Brain microvascular endothelial cell (primary cell): ENCODE data around the gene C1orf226.

Experiments
- DNase-seq: peaks from one replicate; pipeline ENCODE4 v3.0.0-alpha.2; 2020
- H3K27ac ChIP-seq: fragments of 250-450 bp; sonication (Bioruptor Pico); 2 replicates; pipeline ENCODE4 v1.5.1; 2020; ENCODE audit warnings: mild to moderate bottlenecking, moderate library complexity
- H3K27me3 ChIP-seq: fragments of 250-450 bp; sonication (Bioruptor Pico); replicated peaks from 2 replicates; pipeline ENCODE4 v1.5.1; 2020; ENCODE audit warnings: mild to moderate bottlenecking
- H3K36me3 ChIP-seq: fragments of 250-450 bp; sonication (Bioruptor Pico); replicated peaks from 2 replicates; pipeline ENCODE4 v1.5.1; 2020; ENCODE audit warnings: mild to moderate bottlenecking
- H3K4me3 ChIP-seq: 2 replicates; pipeline ENCODE4 v1.5.1; 2011; ENCODE audit warnings: low read depth, mild to moderate bottlenecking, control low read depth, low read length, moderate library complexity
- in situ Hi-C: cut with HindIII; loops from 2 replicates; pipeline ENCODE4 v1.10.0; 2017; ENCODE audit warnings: low sequenced_read_pairs, low pct_ligation_motif_present
- TF ChIP-seq, protein P1 (sequence below): IDR thresholded peaks from 2 replicates; pipeline ENCODE4 v1.5.1; 2011; ENCODE audit warnings: low read depth, mild to moderate bottlenecking, moderate library complexity, low read length, control low read depth, inconsistent platforms; ENCODE audit errors: missing control alignments

Gene C1orf226

GRCh38 chr1:162383516-162383915 lies 2.0 kb downstream of the C1orf226 start:
- no peaks in the 10 kb centered on the region for H3K36me3 ChIP-seq
- DNase-seq: no peak
- H3K27ac ChIP-seq: no peak overlapping the region
- H3K27me3 ChIP-seq: no peaks in the 10 kb centered on the region
- TF ChIP-seq, protein P1, sequence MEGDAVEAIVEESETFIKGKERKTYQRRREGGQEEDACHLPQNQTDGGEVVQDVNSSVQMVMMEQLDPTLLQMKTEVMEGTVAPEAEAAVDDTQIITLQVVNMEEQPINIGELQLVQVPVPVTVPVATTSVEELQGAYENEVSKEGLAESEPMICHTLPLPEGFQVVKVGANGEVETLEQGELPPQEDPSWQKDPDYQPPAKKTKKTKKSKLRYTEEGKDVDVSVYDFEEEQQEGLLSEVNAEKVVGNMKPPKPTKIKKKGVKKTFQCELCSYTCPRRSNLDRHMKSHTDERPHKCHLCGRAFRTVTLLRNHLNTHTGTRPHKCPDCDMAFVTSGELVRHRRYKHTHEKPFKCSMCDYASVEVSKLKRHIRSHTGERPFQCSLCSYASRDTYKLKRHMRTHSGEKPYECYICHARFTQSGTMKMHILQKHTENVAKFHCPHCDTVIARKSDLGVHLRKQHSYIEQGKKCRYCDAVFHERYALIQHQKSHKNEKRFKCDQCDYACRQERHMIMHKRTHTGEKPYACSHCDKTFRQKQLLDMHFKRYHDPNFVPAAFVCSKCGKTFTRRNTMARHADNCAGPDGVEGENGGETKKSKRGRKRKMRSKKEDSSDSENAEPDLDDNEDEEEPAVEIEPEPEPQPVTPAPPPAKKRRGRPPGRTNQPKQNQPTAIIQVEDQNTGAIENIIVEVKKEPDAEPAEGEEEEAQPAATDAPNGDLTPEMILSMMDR: no peak
- in situ Hi-C loops: no loop called here
- H3K4me3 ChIP-seq: no peak overlapping the region

DNA sequence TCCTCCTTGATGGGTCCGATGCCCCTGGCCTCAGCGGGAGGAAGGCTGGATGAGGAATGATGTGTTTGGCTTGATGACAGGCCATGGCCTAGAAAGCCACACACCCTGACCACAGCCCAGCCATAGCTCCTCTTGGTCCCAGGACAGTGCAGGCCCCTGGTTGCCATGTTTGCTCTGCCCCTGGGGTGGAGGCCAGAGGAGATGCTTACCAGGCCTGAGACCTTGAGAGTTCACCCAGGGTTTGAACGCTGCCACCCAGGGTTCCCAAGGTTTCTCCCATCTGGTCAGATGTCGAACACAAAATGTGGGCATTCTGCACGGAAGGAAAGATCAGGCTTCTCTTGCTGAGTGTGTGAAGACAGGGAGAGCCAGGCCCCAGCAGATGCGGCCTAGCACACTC lies 2.6 kb downstream of the C1orf226 start:
- Histone ChIP-seq H3K27me3 (no peaks in the 10 kb centered on the region), H3K36me3 (no peaks in the 10 kb centered on the region), H3K27ac (no peak overlapping the region), H3K4me3 (no peak overlapping the region)
- in situ Hi-C loops: no loop called here
- no peak for DNase-seq
- TF ChIP-seq, protein P1: no peak

DNA sequence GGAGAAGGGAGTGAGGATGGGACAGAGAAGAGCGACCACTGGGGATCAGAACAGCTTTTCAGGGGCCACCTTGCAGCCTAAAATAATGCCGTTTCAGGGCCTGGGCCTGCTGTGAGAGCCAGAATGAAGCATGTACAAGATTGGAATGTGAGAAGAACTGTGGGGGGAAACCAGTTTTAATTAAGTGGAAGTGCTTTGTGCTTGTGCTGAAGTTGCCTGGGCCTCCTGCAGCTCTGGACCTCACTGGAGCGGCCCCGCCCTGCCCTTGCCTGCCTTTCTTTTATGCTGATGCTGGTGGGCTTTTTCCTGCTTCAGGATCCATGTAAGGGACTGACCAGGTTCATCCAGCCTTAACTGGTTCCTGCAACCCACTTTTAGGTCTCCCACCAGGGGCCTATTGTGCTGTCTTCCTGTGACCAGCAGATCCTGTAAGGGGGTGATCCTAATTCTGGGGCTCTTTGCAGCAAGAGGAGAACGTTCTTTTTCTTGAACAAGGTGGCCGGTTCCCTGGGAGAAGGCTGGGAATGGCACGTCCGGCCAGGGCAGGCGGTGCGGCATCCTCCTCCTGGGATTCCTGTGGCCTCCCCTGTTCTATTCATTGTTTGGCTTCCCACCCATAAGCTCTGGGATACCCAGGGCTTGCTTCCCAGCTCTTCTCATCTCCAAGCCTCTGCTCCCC lies 3.2 kb downstream of the C1orf226 start:
- Histone ChIP-seq H3K27me3 (no peaks in the 10 kb centered on the region), H3K27ac (no peak overlapping the region), H3K36me3 (no peaks in the 10 kb centered on the region), H3K4me3 (no peak overlapping the region)
- DNase-seq: no peak
- TF ChIP-seq, protein P1: no peak
- in situ Hi-C loops: no loop called here

- in situ Hi-C loops: no loop called here
- no peak overlapping the region for H3K4me3 ChIP-seq
- no peak for DNase-seq
- no peaks in the 10 kb centered on the region for H3K36me3 ChIP-seq
- H3K27me3 ChIP-seq: no peaks in the 10 kb centered on the region
- TF ChIP-seq, protein P1: no peak
- H3K27ac ChIP-seq: no peak overlapping the region
Measured at GRCh38 chr1:162385280-162385623, 3.7 kb downstream of the C1orf226 start.

DNA sequence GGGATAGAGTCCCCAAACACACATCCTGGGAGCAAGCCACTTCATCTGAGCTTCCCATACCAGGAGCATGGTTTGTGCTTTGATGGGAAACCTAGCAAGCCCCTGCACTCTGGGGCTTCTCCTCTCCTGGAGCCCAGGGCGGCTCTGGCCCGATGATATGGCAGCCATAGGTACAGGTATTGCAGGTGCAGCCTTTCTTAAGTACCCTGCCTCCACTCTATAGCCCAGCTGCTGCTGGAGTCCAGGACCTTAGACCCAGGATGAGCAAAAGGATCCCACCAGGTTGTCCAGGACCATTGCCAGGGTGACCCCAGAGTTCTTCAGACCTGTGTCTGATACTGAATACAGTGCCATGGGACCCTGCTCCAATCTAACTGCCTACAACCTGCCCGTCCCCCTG lies 4.2 kb downstream of the C1orf226 start:
- Histone ChIP-seq H3K27ac (no peak overlapping the region), H3K27me3 (no peaks in the 10 kb centered on the region), H3K36me3 (no peaks in the 10 kb centered on the region), H3K4me3 (no peak overlapping the region)
- DNase-seq: no peak
- TF ChIP-seq, protein P1: no peak
- in situ Hi-C loops: no loop called here
